Measurements from ENCODE around the gene EEF1AKMT1. TPM values are rescaled to one million over a fixed set of nuclear protein-coding genes. Genes with fewer than 3 reads are reported as not detected.

Gene EEF1AKMT1
- total RNA-seq, 1 experiment from 2014 or later, result 9.2 TPM

DNA sequence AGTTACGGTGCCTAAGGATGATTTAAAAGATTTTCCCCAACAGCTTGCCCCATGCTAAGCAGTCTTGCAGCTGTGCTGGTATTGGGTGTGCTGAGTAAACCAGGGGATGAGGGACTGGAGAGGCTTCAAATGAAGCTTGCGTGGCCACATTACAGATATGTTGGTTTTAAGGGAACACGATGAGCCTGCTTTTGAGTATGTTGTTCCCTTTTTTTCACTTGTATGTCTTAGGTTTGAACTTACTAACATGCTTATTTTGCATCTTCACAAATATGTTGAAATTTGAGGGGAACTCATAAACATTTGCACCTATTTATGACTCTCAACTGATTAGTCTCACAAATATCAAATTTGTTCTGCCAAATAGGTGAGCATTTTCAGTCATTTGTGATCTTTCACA, 72.3 kb downstream of the EEF1AKMT1 start:
- BruUV-seq (replicated peaks), result no TSS peak
- CTCF ChIA-PET, result no interaction called here
- H3K36me3 ChIP-seq (ENCODE audit: insufficient read depth, low read length, poor library complexity, severe bottlenecking), result no peaks in the 10 kb centered on the region

DNA sequence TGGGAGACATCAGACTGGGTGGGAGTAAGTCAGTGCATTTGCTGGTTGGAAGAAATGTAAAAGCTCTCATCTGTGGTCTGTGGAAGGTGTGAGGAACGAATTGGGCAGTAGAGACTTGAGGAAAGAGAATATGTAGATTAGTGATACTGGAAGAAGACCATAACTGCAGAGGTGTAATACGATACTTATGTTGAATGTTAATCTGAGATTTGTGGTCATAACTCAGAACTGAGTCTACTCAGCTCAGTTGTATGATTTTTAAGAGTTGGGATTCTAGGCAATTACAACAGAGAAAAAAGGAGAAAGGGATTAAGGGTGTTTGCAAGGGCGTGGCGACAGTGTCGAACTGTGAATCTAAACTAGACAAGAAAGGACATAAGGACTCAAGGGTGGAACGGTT, 73.5 kb downstream of the EEF1AKMT1 start:
- TF ChIP-seq, protein P1, sequence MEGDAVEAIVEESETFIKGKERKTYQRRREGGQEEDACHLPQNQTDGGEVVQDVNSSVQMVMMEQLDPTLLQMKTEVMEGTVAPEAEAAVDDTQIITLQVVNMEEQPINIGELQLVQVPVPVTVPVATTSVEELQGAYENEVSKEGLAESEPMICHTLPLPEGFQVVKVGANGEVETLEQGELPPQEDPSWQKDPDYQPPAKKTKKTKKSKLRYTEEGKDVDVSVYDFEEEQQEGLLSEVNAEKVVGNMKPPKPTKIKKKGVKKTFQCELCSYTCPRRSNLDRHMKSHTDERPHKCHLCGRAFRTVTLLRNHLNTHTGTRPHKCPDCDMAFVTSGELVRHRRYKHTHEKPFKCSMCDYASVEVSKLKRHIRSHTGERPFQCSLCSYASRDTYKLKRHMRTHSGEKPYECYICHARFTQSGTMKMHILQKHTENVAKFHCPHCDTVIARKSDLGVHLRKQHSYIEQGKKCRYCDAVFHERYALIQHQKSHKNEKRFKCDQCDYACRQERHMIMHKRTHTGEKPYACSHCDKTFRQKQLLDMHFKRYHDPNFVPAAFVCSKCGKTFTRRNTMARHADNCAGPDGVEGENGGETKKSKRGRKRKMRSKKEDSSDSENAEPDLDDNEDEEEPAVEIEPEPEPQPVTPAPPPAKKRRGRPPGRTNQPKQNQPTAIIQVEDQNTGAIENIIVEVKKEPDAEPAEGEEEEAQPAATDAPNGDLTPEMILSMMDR (conservative IDR thresholded peaks at IDR 0.05; ENCODE audit: low read depth, low read length), result no peak
- TF ChIP-seq EZH2 (IDR thresholded peaks at IDR 0.05; ENCODE audit: borderline replicate concordance, low read depth, low read length, poor library complexity, severe bottlenecking), result no peak
- no peak for DNase-seq (ENCODE audit: low spot score)
- no peak overlapping the region for H3K27ac ChIP-seq (ENCODE audit: low read depth, low read length, poor library complexity, severe bottlenecking)
- ChIA-PET CTCF (no interaction called here), POLR2A (ENCODE audit: low non-redundant PET) (no interaction called here)
- H3K4me1 ChIP-seq (ENCODE audit: insufficient read depth, low read length, poor library complexity, severe bottlenecking), result peaks cover 8% of the 10 kb centered on the region
- no peaks in the 10 kb centered on the region for H3K9me3 ChIP-seq (ENCODE audit: low read depth, low read length, poor library complexity, severe bottlenecking)
- H3K4me3 ChIP-seq (ENCODE audit: low read depth, low read length, poor library complexity, severe bottlenecking), result no peak overlapping the region
- intact Hi-C loops (cut with micrococcal nuclease; ENCODE audit: unreplicated experiment), result loop anchor here (5.0 kb wide), 1 partner anchor 203 kb away; no protein-coding TSS in a partner anchor
- H3K27me3 ChIP-seq (replicated peaks; ENCODE audit: insufficient read depth, low read depth, low read length, poor library complexity), result no peaks in the 10 kb centered on the region
- H3K36me3 ChIP-seq (ENCODE audit: insufficient read depth, low read length, poor library complexity, severe bottlenecking), result no peaks in the 10 kb centered on the region
- BruUV-seq (replicated peaks), result no TSS peak

More for the DNA sequence above, 72.3 kb downstream of the EEF1AKMT1 start:
- Histone ChIP-seq H3K9me3 (ENCODE audit: low read depth, low read length, poor library complexity, severe bottlenecking) (no peaks in the 10 kb centered on the region), H3K4me1 (ENCODE audit: insufficient read depth, low read length, poor library complexity, severe bottlenecking) (peaks cover 8% of the 10 kb centered on the region), H3K4me3 (ENCODE audit: low read depth, low read length, poor library complexity, severe bottlenecking) (no peak overlapping the region), H3K27me3 (replicated peaks; ENCODE audit: insufficient read depth, low read depth, low read length, poor library complexity) (no peaks in the 10 kb centered on the region), H3K27ac (ENCODE audit: low read depth, low read length, poor library complexity, severe bottlenecking) (no peak overlapping the region)
- intact Hi-C loops (cut with micrococcal nuclease; ENCODE audit: unreplicated experiment), result loop anchor here (5.0 kb wide), 1 partner anchor 204 kb away; no protein-coding TSS in a partner anchor
- POLR2A ChIA-PET (ENCODE audit: low non-redundant PET), result interaction anchor here (0.5 to 0.7 kb wide), 2 partner anchors 11 to 157 kb away, joined by 3 to 4 read pairs; no protein-coding TSS in a partner anchor
- TF ChIP-seq, protein P1 (conservative IDR thresholded peaks at IDR 0.05; ENCODE audit: low read depth, low read length), result no peak
- no peak for TF ChIP-seq EZH2 (IDR thresholded peaks at IDR 0.05; ENCODE audit: borderline replicate concordance, low read depth, low read length, poor library complexity, severe bottlenecking)
- DNase-seq (ENCODE audit: low spot score), result no peak

DNA sequence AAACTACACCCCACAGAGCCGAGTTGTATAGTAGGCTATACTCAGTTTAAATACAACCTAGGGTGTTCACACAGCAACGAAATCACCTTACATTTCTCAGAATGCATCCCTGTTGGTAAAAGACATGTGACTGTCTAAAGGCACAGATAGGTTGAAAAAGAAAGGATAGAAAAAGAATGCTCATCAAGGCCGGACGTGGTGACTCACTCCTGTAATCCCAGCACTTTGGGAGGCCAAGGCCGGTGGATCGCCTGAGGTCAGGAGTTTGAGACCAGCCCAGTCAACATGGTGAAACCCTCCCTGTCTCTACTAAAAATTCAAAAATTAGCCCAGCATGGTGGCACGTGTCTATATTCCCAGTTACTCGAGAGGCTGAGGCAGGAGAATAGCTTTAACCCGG, 74.0 kb downstream of the EEF1AKMT1 start:
- no peak for DNase-seq (ENCODE audit: low spot score)
- CTCF ChIA-PET, result no interaction called here
- BruUV-seq (replicated peaks), result no TSS peak

More for the DNA sequence above, 74.0 kb downstream of the EEF1AKMT1 start:
- no peak overlapping the region for H3K4me3 ChIP-seq (ENCODE audit: low read depth, low read length, poor library complexity, severe bottlenecking)
- TF ChIP-seq, protein P1 (conservative IDR thresholded peaks at IDR 0.05; ENCODE audit: low read depth, low read length), result no peak
- TF ChIP-seq EZH2 (IDR thresholded peaks at IDR 0.05; ENCODE audit: borderline replicate concordance, low read depth, low read length, poor library complexity, severe bottlenecking), result no peak
- H3K4me1 ChIP-seq (ENCODE audit: insufficient read depth, low read length, poor library complexity, severe bottlenecking), result peaks cover 8% of the 10 kb centered on the region
- no peak overlapping the region for H3K27ac ChIP-seq (ENCODE audit: low read depth, low read length, poor library complexity, severe bottlenecking)
- no peaks in the 10 kb centered on the region for H3K27me3 ChIP-seq (replicated peaks; ENCODE audit: insufficient read depth, low read depth, low read length, poor library complexity)
- no peaks in the 10 kb centered on the region for H3K9me3 ChIP-seq (ENCODE audit: low read depth, low read length, poor library complexity, severe bottlenecking)
- POLR2A ChIA-PET (ENCODE audit: low non-redundant PET), result no interaction called here
- intact Hi-C loops (cut with micrococcal nuclease; ENCODE audit: unreplicated experiment), result loop anchor here (5.0 kb wide), 1 partner anchor 202 kb away; no protein-coding TSS in a partner anchor
- H3K36me3 ChIP-seq (ENCODE audit: insufficient read depth, low read length, poor library complexity, severe bottlenecking), result no peaks in the 10 kb centered on the region

All from A673 (cell line).